ENCODE measurements around the gene TOX2. TPM values are rescaled to one million over a fixed set of nuclear protein-coding genes. Genes with fewer than 3 reads are reported as not detected.

Gene TOX2
- total and polyA plus RNA-seq, 9 donors, result 0.44 to 5.7 (median 2.2) TPM

DNA sequence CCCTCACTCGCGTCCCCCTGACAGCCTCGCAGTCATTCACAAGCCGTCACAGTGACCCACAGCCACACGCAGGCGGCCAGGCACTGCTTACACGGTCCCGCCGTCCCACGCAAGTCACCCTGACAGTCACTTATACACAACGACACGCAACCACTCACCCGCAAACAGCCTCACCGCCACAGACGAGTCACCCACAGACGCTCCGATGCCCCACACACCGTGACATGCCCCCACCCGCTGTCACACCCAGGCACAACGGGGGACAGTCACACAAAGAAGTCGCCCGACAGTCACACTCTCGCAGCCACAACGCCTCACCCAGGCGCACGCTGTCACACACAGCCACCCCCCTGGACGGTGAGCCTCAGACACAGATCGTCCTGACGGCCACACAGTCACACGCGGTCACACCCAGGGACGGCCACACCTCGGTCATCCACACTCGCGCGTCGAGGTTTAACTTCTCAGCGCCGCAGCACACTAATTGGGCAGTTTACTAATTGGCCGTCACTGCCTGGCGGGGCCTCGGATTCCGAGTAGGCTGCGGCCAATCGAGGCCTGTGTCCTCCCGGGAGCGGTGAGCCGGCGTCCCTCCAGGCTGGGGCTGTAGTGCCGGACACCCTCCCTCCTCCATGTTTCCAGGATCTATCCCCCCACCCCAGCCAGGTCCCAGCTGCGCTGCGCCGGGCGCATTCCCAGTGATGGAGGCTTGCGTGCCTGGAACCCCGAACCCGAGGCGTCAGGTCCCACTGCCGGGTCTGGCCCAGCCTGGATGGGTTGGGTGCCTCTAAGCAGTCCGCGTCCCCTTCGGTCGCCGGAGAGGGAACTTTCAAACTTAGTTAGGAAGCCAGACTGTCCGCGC, 790 bp downstream of the TOX2 start:
- Histone ChIP-seq H3K4me1 (ENCODE audit: control insufficient read depth, insufficient read depth, low read length) (peaks cover 16% of the 10 kb centered on the region), H3K9me3 (replicated peaks; ENCODE audit: control insufficient read depth, low read depth, low read length) (peaks cover 9% of the 10 kb centered on the region), H3K27me3 (ENCODE audit: control insufficient read depth, insufficient read depth, low read length) (peaks cover 50% of the 10 kb centered on the region), H3K4me3 (ENCODE audit: low read length) (peak overlapping the region; percentile 18), H3K27ac (ENCODE audit: low read length) (no peak overlapping the region), H3K36me3 (ENCODE audit: control insufficient read depth, insufficient read depth, low read length) (no peaks in the 10 kb centered on the region)
- WGBS (ENCODE audit: insufficient coverage), result 2% methylated on average over 66 of the region's 66 CpGs
- DNase-seq, result no peak

GRCh38 chr20:43916073-43916880, 1.6 kb downstream of the TOX2 start:
- DNase-seq, result no peak
- Histone ChIP-seq H3K36me3 (ENCODE audit: control insufficient read depth, insufficient read depth, low read length) (no peaks in the 10 kb centered on the region), H3K4me1 (ENCODE audit: control insufficient read depth, insufficient read depth, low read length) (peaks cover 16% of the 10 kb centered on the region), H3K27ac (ENCODE audit: low read length) (no peak overlapping the region), H3K9me3 (replicated peaks; ENCODE audit: control insufficient read depth, low read depth, low read length) (peaks cover 9% of the 10 kb centered on the region), H3K4me3 (ENCODE audit: low read length) (peak overlapping the region; percentile 18), H3K27me3 (ENCODE audit: control insufficient read depth, insufficient read depth, low read length) (peaks cover 55% of the 10 kb centered on the region)
- 4% methylated on average over 47 of the region's 50 CpGs for WGBS (ENCODE audit: insufficient coverage)

DNA sequence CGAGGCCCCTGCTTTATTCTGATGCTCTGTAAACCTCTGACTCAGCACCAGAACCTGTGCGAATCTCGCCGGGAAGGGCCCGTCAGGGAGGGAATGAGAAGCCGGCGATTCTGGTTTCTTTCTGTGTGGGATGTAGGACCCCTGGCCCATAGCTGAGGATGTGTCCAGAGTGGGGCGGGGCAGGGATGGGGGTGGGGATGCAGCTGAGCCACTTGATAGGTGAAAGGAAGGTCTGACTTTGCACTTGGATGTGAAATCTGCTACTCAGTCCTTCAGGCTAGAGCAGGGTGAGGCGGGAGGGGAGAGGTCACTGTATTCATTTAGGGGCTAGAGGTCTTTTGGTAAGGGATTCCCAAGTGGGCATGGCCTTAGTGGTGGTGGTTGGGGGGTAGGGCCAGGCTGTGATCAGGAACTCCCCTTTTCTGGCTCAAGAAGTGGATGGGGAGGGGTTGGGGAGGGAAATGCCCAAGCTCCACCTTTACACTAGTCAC, 2.3 kb downstream of the TOX2 start:
- peaks cover 58% of the 10 kb centered on the region for H3K27me3 ChIP-seq (ENCODE audit: control insufficient read depth, insufficient read depth, low read length)
- no peak overlapping the region for H3K27ac ChIP-seq (ENCODE audit: low read length)
- H3K9me3 ChIP-seq (replicated peaks; ENCODE audit: control insufficient read depth, low read depth, low read length), result peaks cover 9% of the 10 kb centered on the region
- H3K4me1 ChIP-seq (ENCODE audit: control insufficient read depth, insufficient read depth, low read length), result peaks cover 16% of the 10 kb centered on the region
- no peaks in the 10 kb centered on the region for H3K36me3 ChIP-seq (ENCODE audit: control insufficient read depth, insufficient read depth, low read length)
- 24% methylated on average over 9 of the region's 9 CpGs for WGBS (ENCODE audit: insufficient coverage)
- H3K4me3 ChIP-seq (ENCODE audit: low read length), result no peak overlapping the region
- DNase-seq, result no peak

DNA sequence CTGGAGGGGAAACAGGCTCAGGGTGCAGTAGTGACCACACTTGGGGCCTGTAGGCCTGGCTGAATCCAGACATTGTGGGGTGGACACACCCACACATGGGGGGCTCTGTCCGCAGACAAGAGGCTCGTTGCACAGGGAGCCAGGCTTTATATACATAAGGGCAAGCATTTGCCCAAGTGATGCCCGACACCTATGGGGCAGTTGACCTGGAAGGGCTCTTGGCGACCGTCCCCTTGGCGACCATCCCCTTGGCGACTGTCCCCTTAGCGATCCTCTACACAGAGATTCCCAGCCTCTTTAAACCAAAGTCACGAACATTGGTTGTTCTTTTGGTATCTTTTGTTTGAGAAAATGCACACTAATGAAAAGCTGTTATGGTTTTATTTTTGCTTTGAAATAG, 2.7 kb downstream of the TOX2 start:
- Histone ChIP-seq H3K9me3 (replicated peaks; ENCODE audit: control insufficient read depth, low read depth, low read length) (peaks cover 7% of the 10 kb centered on the region), H3K36me3 (ENCODE audit: control insufficient read depth, insufficient read depth, low read length) (no peaks in the 10 kb centered on the region), H3K4me1 (ENCODE audit: control insufficient read depth, insufficient read depth, low read length) (peaks cover 16% of the 10 kb centered on the region), H3K27ac (ENCODE audit: low read length) (no peak overlapping the region), H3K27me3 (ENCODE audit: control insufficient read depth, insufficient read depth, low read length) (peaks cover 61% of the 10 kb centered on the region), H3K4me3 (ENCODE audit: low read length) (no peak overlapping the region)
- DNase-seq, result no peak
- WGBS (ENCODE audit: insufficient coverage), result 85% methylated on average over 6 of the region's 9 CpGs

- Histone ChIP-seq H3K27ac (ENCODE audit: low read length) (no peak overlapping the region), H3K9me3 (replicated peaks; ENCODE audit: control insufficient read depth, low read depth, low read length) (no peaks in the 10 kb centered on the region), H3K4me1 (ENCODE audit: control insufficient read depth, insufficient read depth, low read length) (peaks cover 13% of the 10 kb centered on the region), H3K36me3 (ENCODE audit: control insufficient read depth, insufficient read depth, low read length) (no peaks in the 10 kb centered on the region), H3K4me3 (ENCODE audit: low read length) (no peak overlapping the region), H3K27me3 (ENCODE audit: control insufficient read depth, insufficient read depth, low read length) (peaks cover 63% of the 10 kb centered on the region)
- no peak for DNase-seq
- 100% methylated on average over 1 of the region's 6 CpGs for WGBS (ENCODE audit: insufficient coverage)
Observed at GRCh38 chr20:43919686-43920403, 5.2 kb downstream of the TOX2 start.

DNA sequence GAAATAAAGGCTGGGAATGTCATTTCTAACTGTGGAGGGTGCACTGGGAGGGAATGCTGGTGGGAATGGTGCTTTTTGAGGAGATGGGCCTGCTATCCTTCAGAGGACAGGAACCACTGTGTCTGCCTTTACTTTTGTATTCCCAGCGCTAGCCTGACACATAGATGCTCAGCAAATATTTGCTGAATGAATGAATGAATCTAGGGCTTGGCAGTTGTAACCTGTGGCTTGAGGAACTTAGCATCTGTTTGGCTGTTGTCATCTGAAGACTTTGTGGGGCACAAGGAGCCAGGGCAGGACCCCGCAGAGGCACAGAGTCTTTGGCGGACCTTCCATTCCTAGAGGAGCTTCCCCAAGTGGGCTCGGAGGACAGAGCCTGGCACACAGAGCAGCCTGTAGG, 6.1 kb downstream of the TOX2 start:
- H3K4me1 ChIP-seq (ENCODE audit: control insufficient read depth, insufficient read depth, low read length), result peaks cover 6% of the 10 kb centered on the region
- H3K27ac ChIP-seq (ENCODE audit: low read length), result no peak overlapping the region
- H3K27me3 ChIP-seq (ENCODE audit: control insufficient read depth, insufficient read depth, low read length), result peaks cover 56% of the 10 kb centered on the region
- 78% methylated on average over 4 of the region's 4 CpGs for WGBS (ENCODE audit: insufficient coverage)
- no peaks in the 10 kb centered on the region for H3K9me3 ChIP-seq (replicated peaks; ENCODE audit: control insufficient read depth, low read depth, low read length)
- no peak overlapping the region for H3K4me3 ChIP-seq (ENCODE audit: low read length)
- no peak for DNase-seq
- H3K36me3 ChIP-seq (ENCODE audit: control insufficient read depth, insufficient read depth, low read length), result no peaks in the 10 kb centered on the region

- Histone ChIP-seq H3K4me3 (ENCODE audit: low read length) (no peak overlapping the region), H3K9me3 (replicated peaks; ENCODE audit: control insufficient read depth, low read depth, low read length) (no peaks in the 10 kb centered on the region), H3K36me3 (ENCODE audit: control insufficient read depth, insufficient read depth, low read length) (no peaks in the 10 kb centered on the region), H3K27ac (ENCODE audit: low read length) (no peak overlapping the region), H3K27me3 (ENCODE audit: control insufficient read depth, insufficient read depth, low read length) (peaks cover 50% of the 10 kb centered on the region), H3K4me1 (ENCODE audit: control insufficient read depth, insufficient read depth, low read length) (peaks cover 1% of the 10 kb centered on the region)
- DNase-seq, result no peak
- WGBS (ENCODE audit: insufficient coverage), result 66% methylated on average over 2 of the region's 2 CpGs
Observed at GRCh38 chr20:43921227-43921780, 6.7 kb downstream of the TOX2 start.

DNA sequence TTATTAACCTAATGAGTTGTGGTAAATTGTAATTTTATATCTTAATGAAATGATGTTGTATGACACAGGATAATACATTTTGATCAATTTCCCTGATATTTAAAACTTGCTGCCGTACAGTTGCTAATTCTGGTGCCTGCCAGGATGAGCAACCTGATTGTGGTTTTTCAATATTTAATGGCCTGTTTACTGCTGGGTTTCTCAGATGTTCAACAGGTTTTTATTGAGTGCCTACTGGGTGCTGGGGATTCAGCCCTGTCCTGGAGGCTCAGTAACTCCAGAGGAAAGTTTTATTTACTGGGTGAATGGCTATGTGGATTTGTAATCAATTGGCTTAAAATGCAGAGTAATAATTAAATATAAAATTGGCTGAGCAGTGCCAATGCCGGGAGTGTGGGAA, 8.0 kb downstream of the TOX2 start:
- Histone ChIP-seq H3K4me3 (ENCODE audit: low read length) (no peak overlapping the region), H3K36me3 (ENCODE audit: control insufficient read depth, insufficient read depth, low read length) (no peaks in the 10 kb centered on the region), H3K9me3 (replicated peaks; ENCODE audit: control insufficient read depth, low read depth, low read length) (no peaks in the 10 kb centered on the region), H3K27ac (ENCODE audit: low read length) (no peak overlapping the region), H3K4me1 (ENCODE audit: control insufficient read depth, insufficient read depth, low read length) (peaks cover 3% of the 10 kb centered on the region), H3K27me3 (ENCODE audit: control insufficient read depth, insufficient read depth, low read length) (peaks cover 38% of the 10 kb centered on the region)
- DNase-seq, result no peak
- WGBS (ENCODE audit: insufficient coverage), result 54% methylated on average over 2 of the region's 2 CpGs

- no peaks in the 10 kb centered on the region for H3K36me3 ChIP-seq (ENCODE audit: control insufficient read depth, insufficient read depth, low read length)
- no peak overlapping the region for H3K4me3 ChIP-seq (ENCODE audit: low read length)
- H3K27me3 ChIP-seq (ENCODE audit: control insufficient read depth, insufficient read depth, low read length), result peaks cover 34% of the 10 kb centered on the region
- no peaks in the 10 kb centered on the region for H3K9me3 ChIP-seq (replicated peaks; ENCODE audit: control insufficient read depth, low read depth, low read length)
- H3K27ac ChIP-seq (ENCODE audit: low read length), result no peak overlapping the region
- peaks cover 3% of the 10 kb centered on the region for H3K4me1 ChIP-seq (ENCODE audit: control insufficient read depth, insufficient read depth, low read length)
- WGBS (ENCODE audit: insufficient coverage), result 76% methylated on average over 3 of the region's 3 CpGs
- DNase-seq, result no peak
Observed at GRCh38 chr20:43923322-43923721, 8.7 kb downstream of the TOX2 start.

All from muscle of leg (tissue), 11 donors.